Neural cell (in vitro differentiated cells): ENCODE data around the gene OR5C1.
"Not testable (repeated sequence)": the region's sequence is repeated elsewhere in the genome, so short reads cannot be mapped to it uniquely, and the experiment has no call there.

ENCODE experiments used
- EP300 ChIP-seq: fragments of 450-650 bp; conservative IDR thresholded peaks from 2 replicates; pipeline ENCODE4 v1.6.1; 2014; ENCODE audit warnings: antibody characterized with exemption, mild to moderate bottlenecking, moderate library complexity; ENCODE audit not compliant: poor library complexity, severe bottlenecking
- EZH2 ChIP-seq: fragments of 200-600, 300-800 bp; shearing (Covaris generic), sonication (generic); IDR thresholded peaks from 2 replicates; pipeline ENCODE4 v1.6.1; 2014; ENCODE audit warnings: antibody characterized with exemption, low read length, borderline replicate concordance, mild to moderate bottlenecking; ENCODE audit not compliant: insufficient read depth, poor library complexity, severe bottlenecking
- POLR2AphosphoS5 ChIP-seq: IDR thresholded peaks from 2 replicates; pipeline ENCODE4 v1.6.1; 2012
- SMC3 ChIP-seq: fragments of 450-650 bp; conservative IDR thresholded peaks from 2 replicates; pipeline ENCODE4 v1.6.1; 2014; ENCODE audit warnings: antibody characterized with exemption, mild to moderate bottlenecking, moderate library complexity; ENCODE audit not compliant: poor library complexity
- TAF1 ChIP-seq: IDR thresholded peaks from 2 replicates; pipeline ENCODE4 v1.6.1; 2012; ENCODE audit warnings: low read depth
- TF ChIP-seq, protein P1 (sequence below): fragments of 450-650 bp; IDR thresholded peaks from 2 replicates; pipeline ENCODE4 v1.5.1; 2014; ENCODE audit warnings: antibody characterized with exemption, mild to moderate bottlenecking, moderate library complexity; ENCODE audit not compliant: poor library complexity, severe bottlenecking

DNA sequence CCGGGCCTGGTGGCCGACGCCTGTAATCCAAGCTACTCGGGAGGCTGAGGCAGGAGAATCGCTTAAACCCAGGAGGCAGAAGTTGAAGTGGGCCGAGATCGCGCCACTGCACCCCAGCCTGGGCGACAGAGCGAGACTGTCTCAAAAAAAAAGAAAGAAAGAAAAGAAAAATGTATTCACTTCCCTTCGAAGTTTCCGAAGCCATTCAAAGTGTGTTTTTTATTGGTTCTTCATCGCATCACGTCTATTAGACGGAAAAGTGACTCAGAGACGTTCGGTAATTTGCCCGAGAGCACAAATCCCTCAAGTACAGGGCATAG lies 40.2 kb downstream of the OR5C1 start:
- TF ChIP-seq, protein P1, sequence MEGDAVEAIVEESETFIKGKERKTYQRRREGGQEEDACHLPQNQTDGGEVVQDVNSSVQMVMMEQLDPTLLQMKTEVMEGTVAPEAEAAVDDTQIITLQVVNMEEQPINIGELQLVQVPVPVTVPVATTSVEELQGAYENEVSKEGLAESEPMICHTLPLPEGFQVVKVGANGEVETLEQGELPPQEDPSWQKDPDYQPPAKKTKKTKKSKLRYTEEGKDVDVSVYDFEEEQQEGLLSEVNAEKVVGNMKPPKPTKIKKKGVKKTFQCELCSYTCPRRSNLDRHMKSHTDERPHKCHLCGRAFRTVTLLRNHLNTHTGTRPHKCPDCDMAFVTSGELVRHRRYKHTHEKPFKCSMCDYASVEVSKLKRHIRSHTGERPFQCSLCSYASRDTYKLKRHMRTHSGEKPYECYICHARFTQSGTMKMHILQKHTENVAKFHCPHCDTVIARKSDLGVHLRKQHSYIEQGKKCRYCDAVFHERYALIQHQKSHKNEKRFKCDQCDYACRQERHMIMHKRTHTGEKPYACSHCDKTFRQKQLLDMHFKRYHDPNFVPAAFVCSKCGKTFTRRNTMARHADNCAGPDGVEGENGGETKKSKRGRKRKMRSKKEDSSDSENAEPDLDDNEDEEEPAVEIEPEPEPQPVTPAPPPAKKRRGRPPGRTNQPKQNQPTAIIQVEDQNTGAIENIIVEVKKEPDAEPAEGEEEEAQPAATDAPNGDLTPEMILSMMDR, result not testable (repeated sequence)
- TF ChIP-seq POLR2AphosphoS5, EP300, EZH2, TAF1, SMC3: not testable (repeated sequence)
